GM19193 (cell line): ENCODE data around the gene GCNT1.

Source experiments
- POLR2A ChIP-seq: IDR thresholded peaks from 4 replicates; pipeline ENCODE4 v1.6.1; 2011; ENCODE audit not compliant: insufficient read depth, insufficient read length; ENCODE audit errors: extremely low read depth

GCNT1 gene

DNA sequence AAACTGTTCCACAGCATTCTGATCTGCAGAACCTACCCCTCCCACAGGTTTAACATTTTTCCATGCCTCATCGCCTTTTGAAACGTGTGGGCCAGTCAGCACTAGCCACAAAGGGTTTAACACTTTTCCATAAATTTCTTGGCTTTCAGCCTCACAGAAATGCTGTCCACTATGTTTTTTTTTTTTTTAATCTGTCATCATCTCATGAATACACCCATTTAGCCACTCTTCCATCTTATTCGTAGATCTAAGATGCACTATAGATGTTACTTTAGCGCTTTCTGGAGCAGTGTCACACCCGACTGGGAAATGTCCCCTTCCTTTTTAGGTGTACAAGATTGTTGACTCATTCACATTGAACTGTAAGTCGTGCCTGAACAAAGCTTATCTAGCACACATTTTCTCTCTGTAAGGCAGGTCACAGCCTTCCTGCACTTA lies 62.3 kb downstream of the GCNT1 start:
- TF ChIP-seq POLR2A, result no peak

DNA sequence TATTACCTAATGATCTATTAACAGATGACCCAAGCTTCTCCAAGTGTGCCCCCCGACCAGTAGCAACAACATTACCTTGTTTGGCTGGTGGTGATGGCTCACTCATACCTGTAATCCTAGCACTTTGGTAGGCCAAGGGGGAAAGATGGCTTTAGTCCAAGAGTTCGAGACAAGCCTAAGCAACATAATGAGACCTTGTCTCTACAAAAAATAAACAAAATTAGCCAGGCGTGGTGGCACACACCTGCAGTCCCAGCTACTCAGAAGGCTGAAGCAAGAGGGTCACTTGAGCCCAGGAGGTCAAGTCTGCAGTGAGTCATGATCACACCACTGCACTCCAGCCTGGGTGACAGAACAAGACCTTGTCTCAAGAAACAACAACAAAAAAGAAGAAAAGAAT lies 62.9 kb downstream of the GCNT1 start:
- no peak for TF ChIP-seq POLR2A

GRCh38 chr9:76525196-76525595 lies 66.2 kb downstream of the GCNT1 start:
- no peak for TF ChIP-seq POLR2A

DNA sequence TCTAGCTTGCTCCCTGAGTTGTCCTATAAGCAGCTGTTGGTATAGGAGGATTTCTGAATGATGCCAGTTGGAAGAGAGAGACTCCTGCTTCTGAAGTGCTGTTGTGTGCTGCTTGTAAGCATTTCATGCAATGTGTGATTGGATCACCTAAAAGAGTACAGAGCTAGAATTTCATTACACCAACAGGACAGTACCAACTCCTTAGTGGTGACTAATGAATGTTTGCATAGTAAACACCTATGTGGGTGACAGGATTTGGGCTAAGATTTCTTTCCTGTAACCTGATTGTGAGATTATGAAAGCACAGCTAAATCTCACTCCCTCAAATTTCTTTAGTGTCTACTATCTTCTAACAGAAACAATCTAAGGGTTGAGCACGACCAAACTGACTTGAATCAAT lies 67.0 kb downstream of the GCNT1 start:
- no peak for TF ChIP-seq POLR2A

DNA sequence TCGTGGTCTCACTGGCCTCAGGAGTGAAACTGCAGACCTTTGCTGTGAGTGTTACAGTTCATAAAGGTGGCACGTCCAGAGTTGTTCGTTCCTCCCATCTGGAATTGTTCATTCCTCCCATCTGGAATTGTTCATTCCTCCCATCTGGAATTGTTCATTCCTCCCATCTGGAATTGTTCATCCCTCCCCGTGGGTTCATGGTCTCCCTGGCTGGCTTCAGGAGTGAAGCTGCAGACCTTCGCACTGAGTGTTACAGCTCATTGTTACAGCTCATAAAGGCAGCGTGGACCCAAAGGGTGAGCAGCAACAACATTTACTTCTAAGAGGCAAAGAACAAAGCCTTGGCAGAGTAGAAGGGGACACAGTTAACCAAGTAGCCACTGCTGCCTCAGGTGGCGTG lies 69.1 kb downstream of the GCNT1 start:
- no peak for TF ChIP-seq POLR2A

DNA sequence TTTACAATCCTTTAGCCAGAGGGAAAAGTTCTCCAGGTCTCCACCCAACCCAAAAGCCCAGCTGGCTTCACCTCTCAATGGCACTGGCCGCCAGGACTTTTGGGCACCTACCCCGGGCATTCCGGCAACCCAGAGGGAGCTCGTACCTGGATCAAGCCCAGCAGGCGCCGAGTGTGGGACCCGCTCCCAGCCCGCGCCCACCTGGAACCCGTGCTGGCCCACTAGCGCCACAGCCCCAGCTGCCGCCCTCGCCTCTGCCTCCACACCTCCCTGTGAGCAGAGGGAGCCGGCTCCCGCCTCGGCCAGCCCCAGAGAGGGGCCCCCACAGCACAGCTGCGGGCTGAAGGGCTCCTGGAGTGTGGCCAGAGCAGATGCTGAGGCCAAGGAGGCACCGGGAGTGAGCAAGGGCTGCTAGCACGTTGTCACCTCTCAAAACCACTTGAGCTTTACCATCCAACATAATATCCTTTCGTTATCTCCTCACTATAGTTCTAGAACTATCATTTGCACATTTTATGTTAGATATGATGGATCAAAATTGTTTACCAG lies 69.7 kb downstream of the GCNT1 start:
- TF ChIP-seq POLR2A, result no peak

DNA sequence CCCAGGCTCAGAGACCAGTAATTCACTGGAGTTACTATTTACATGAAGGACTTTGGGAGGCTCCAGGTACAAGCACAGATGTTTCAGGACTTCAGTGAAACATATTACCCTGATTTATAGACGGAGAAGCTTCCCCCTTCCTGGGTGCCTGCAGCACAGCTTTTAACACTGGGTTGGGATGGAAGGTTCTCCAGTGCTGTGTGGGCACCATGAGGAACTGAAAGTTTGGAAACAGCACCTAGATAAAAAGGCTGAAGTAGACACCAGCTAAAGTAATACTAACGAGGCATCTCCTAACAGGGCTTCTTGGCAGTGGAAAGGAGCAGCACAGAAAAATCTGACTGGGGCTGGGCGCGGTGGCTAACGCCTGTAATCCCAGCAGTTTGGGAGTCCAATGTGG lies 70.7 kb downstream of the GCNT1 start:
- TF ChIP-seq POLR2A, result no peak

DNA sequence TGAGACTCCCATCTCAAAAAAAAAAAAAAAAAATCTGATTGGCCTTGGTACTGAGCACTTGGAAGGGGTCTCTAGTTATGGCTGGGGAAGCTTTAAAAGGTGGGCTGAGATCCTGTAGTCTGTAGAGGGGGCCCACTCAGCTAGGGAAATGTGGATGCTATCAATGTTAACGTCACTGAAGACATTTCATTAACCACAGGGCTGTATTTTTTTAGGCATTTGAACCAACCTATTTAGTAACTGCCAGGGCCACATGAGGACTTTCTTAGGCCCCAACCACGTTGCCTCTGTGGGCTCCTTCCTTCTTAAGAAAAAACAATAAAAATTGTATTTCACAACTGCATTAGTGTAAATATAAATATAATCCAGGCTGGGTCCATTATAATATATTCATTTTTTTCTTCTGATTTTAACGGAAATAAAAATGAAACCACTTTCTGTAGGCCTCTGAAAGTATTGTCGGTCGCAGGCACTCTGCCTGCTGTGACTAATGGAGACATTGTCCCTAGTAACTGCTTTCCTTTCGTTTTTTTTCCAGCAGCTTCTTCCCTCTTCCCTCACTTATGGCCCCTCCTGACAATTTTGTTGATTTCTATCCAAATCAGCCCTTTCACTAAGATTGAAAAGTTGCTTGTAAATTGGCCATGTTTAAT lies 71.6 kb downstream of the GCNT1 start:
- no peak for TF ChIP-seq POLR2A

- no peak for TF ChIP-seq POLR2A
These were observed 72.3 kb downstream of the GCNT1 start for GRCh38 chr9:76531231-76531780.

DNA sequence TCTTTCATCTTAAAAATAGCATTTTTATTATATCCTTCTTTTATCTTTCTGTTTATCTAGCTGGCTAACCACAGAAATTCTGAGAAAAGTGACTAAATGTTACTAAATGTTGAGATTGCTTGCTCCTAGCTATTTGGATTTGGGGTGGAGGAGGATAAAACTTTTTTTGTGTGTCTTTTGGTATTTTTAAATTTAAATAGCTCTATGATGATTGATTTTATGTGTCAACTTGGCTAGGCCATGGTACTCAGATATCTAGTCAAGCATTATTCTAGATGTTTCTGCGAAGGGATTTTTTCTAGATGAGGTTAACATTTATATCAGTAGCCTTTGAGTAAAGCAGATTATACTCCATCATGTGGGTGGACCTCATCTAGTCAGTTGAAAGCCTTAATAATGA lies 75.0 kb downstream of the GCNT1 start:
- TF ChIP-seq POLR2A, result no peak

DNA sequence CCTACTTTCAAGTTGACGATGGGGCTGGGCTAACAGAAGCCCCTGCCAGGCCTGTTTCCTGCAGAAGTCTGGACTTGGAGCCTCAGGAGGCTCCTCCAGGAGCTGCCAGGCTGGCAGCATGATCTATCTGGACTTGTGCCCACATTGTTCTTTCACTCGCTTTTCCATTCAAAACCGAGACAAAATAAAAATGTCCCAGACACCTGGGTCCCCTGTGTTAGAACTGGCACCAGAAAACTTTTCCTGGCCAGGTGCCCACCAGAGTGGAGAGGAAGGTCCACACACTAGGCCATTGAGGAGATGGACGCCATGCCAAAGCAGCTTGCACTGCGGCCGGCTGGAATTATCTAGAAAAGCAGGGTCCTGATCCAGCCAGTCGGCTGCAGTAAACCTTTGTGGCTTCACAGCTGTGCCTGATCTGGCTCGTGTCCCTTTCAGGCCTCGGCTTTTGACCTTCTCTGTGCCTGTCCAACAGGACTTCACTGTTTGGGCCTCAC lies 78.2 kb downstream of the GCNT1 start:
- TF ChIP-seq POLR2A, result no peak

DNA sequence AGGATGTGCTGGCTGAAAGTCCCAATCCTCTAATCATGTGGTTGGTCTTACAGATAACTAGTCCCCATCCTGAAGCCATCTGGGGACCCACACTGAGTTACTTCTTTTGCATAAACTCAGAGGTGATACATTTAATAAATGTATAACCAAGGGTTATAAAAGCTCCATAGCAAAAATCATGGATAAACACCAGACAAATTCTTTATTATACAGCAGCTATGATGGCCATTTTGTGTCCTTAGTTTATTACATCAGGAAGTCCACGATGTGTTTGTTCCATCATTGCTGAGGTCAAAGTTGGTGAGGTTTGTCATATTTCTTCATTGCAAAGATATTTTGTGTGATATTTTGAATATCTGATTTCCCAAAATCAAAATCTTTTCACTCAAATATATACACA lies 80.2 kb downstream of the GCNT1 start:
- no peak for TF ChIP-seq POLR2A

GRCh38 chr9:76542360-76542759 lies 83.4 kb downstream of the GCNT1 start:
- TF ChIP-seq POLR2A, result no peak

GRCh38 chr9:76545191-76545590 lies 86.2 kb downstream of the GCNT1 start:
- TF ChIP-seq POLR2A, result no peak

- no peak for TF ChIP-seq POLR2A
These were observed 93.2 kb downstream of the GCNT1 start for GRCh38 chr9:76552181-76552580.

- no peak for TF ChIP-seq POLR2A
These were observed 93.9 kb downstream of the GCNT1 start for GRCh38 chr9:76552751-76553455.
